Stimulated activated CD8-positive, alpha-beta memory T cell treated with anti-CD3 and anti-CD28 coated beads, Interleukin-7, amount 100 ng/mL, for 4 hours (primary cell): ENCODE data around the gene KCNMA1.
"Not testable (repeated sequence)": the region's sequence is repeated elsewhere in the genome, so short reads cannot be mapped to it uniquely, and the experiment has no call there.

Experiments
- DNase-seq, 2 donors: peaks; one replicate each; pipeline ENCODE4 v3.0.0-alpha.2; 2020; ENCODE audit warnings: low read depth in 2 of 2

The KCNMA1 gene

GRCh38 chr10:77419056-77419455 is 218.6 kb downstream of the KCNMA1 start:
- DNase-seq, result no peak

GRCh38 chr10:77417806-77418640 is 219.6 kb downstream of the KCNMA1 start:
- no peak for DNase-seq

GRCh38 chr10:77417359-77417758 is 220.2 kb downstream of the KCNMA1 start:
- no peak for DNase-seq

GRCh38 chr10:77416311-77417135 is 221.1 kb downstream of the KCNMA1 start:
- DNase-seq, result no peak

- DNase-seq, result no peak
These were observed 222.2 kb downstream of the KCNMA1 start for GRCh38 chr10:77415313-77415960.

GRCh38 chr10:77413231-77413630 is 224.4 kb downstream of the KCNMA1 start:
- no peak for DNase-seq

GRCh38 chr10:77412573-77413133 is 225.0 kb downstream of the KCNMA1 start:
- not testable (repeated sequence) for DNase-seq

- DNase-seq, result no peak
These were observed 225.8 kb downstream of the KCNMA1 start for GRCh38 chr10:77411805-77412204.

GRCh38 chr10:77410523-77410922 is 227.1 kb downstream of the KCNMA1 start:
- no peak for DNase-seq

- no peak for DNase-seq
These were observed 227.7 kb downstream of the KCNMA1 start for GRCh38 chr10:77409697-77410471.

GRCh38 chr10:77408259-77408658 is 229.3 kb downstream of the KCNMA1 start:
- DNase-seq, result no peak

- DNase-seq, result no peak
These were observed 230.7 kb downstream of the KCNMA1 start for GRCh38 chr10:77406764-77407430.

GRCh38 chr10:77405771-77406241 is 231.8 kb downstream of the KCNMA1 start:
- DNase-seq, result no peak

- DNase-seq, result no peak
These were observed 232.8 kb downstream of the KCNMA1 start for GRCh38 chr10:77404810-77405209.

GRCh38 chr10:77403761-77404160 is 233.8 kb downstream of the KCNMA1 start:
- DNase-seq, result no peak

GRCh38 chr10:77401683-77402082 is 235.9 kb downstream of the KCNMA1 start:
- no peak for DNase-seq

- DNase-seq, result no peak
These were observed 237.6 kb downstream of the KCNMA1 start for GRCh38 chr10:77400033-77400432.

GRCh38 chr10:77398986-77399755 is 238.4 kb downstream of the KCNMA1 start:
- no peak for DNase-seq

GRCh38 chr10:77398558-77398957 is 239.1 kb downstream of the KCNMA1 start:
- no peak for DNase-seq

GRCh38 chr10:77397103-77397502 is 240.5 kb downstream of the KCNMA1 start:
- no peak for DNase-seq
